Measurements from ENCODE around the gene TBC1D8.

The TBC1D8 gene

DNA sequence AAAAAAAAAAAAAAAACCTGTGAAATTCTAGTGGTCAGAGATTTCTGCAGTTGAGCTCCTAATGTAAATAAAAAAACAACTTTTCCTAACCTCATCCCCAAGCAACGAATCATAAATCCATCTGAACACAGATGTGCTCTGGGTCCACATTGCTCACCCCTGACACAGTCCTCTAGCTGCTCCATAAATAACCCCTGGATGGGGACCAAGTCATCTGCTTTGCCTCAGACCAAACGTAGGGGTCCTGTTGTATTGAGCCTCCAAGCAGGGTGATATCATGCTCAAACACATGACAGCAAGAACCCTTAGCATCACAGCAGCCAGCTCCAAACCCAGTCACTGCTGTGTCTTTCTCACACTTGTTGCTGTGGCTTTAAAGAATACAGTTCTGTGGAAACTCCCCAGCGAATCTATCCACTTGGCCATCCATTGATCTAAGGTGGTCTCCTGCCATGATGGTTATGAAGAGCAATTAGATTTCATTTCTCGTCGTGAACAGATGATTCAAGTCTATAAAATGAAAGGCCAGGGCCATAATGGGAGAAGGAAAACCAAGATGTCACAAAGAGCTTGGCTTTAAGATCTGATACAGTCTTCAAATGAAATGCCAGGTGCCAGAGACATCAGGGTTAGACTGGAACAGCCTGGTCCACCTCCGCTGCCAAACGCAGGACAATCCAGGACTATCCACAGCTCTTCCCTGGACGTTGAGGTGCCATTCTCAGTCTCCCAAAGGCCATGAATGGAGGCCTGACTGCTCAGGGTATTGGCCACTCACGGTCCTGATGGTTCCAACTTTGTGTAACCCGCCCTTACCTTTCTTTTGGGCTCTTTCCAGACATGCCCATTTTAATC lies 39.0 kb downstream of the TBC1D8 start:
- no peak for DNase-seq

- no peak for DNase-seq
Observed at GRCh38 chr2:101111262-101111838, 39.8 kb downstream of the TBC1D8 start.

DNA sequence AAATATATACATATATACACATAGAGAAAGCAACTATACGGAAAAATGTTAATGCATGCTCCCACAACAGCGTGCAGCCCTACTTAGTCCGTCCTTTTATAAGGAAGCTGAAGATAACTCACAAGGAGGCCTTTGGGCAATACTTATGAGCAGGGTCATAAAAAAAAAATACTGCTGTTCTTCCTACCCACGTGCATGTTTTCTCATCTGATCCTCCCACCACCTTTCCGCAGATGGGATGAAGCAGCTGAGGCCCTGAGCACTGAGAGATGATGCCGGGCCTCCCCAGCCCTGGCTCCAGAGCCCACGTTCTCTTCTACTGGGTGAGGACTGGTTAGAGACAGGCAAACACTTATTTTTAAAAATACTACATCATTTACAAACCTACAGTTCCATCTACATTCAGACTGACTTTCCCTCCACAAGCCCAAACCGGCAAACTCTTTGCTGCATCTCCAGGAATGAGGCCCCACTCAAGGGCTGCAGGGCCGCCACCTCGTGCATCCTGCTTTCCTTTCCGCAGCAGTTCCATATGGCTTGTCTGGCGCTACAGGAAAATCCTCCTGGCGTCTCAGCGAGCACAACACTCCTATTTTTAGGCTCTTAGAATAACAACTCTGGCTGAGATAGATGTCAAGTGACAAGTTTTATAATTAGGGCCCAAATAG lies 41.6 kb downstream of the TBC1D8 start:
- DNase-seq = no peak

GRCh38 chr2:101108357-101108756 lies 42.8 kb downstream of the TBC1D8 start:
- no peak for DNase-seq

GRCh38 chr2:101107241-101107640 lies 43.9 kb downstream of the TBC1D8 start:
- DNase-seq = no peak

GRCh38 chr2:101106453-101107181 lies 44.6 kb downstream of the TBC1D8 start:
- no peak for DNase-seq

GRCh38 chr2:101105654-101106053 lies 45.5 kb downstream of the TBC1D8 start:
- no peak for DNase-seq

GRCh38 chr2:101097638-101098037 lies 53.5 kb downstream of the TBC1D8 start:
- no peak for DNase-seq

- no peak for DNase-seq
Observed at GRCh38 chr2:101096619-101097142, 54.5 kb downstream of the TBC1D8 start.

DNA sequence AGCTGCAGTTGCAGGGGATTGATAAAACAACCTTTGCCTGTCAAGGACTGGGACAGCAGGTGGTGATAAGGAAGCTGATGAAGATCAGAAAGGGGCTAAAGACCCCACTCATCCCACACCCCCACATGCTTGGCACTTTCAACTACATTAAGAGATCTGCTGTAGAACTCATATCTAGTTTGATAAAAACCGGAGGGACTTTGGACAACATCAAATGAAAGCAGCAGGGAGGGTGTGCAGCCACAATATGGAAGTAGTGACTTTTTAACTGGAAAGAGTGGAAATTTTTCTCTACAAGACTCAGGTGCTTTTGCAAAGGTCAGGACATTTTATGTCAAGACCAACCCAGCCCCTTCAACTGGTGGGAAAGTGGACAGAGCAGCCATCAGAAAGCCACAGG lies 56.8 kb downstream of the TBC1D8 start:
- DNase-seq = no peak

DNA sequence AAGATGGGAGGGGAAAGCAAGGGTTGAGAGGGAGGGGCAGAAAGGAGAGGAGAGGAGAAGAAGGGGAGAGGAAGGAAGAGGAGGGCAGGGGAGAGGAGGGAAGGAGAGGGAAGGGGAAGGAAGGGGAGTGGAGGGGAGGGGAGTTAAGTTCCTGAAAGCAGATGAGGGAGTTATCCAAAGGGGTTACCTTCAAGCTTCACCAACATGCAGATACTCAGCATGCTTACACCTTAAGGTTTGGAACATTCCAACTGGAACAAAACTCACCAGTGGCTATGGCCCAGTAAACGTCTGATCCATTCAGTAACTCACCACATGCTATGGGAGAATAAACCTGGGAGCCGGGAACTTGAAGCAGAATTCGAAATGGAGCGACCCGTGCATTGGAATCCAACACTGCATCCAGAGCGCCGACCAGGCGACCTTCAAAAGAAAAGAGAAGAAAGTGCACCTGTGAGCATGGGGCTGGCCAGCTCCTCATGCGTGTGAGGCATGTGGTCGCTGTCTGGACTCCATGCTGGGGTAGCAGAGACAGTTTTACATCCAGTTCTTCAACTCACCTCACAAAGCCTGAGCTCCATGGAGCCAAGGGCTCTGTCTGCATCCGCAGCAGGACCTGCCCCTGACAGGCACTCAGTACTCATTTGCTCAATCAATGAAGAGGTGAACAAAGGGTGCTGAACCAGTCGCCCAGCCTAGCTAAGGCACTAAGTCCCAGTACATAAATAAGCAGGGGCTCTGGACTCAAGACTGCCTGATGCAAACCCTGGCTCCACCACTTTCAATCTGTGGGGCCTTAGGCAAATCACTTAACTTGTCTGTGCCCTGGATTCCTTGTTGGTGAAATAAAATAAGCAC lies 61.0 kb downstream of the TBC1D8 start:
- DNase-seq = no peak

- DNase-seq = peak in 1 of 2 experiments; percentile 4
Observed at GRCh38 chr2:101089419-101089818, 61.8 kb downstream of the TBC1D8 start.

DNA sequence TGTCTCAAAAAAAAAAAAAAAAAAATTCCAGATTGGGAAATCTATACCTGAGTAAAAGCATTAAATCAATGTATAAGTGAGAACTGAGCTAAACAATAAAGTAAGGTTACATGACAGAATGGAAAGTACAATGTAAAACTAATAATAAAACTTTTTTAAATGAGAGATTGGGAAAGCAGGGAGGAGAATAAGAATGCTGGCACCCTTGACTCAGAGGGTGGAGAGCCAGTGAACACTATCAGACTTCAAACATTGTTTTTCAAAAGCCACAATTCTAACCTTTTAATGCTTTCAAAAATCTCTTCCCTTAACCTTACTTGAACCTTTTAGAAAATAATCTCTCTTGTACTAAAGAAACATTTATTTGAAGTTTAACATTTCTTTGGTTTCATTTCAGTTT lies 63.5 kb downstream of the TBC1D8 start:
- DNase-seq = no peak

GRCh38 chr2:101083613-101084012 lies 67.6 kb downstream of the TBC1D8 start:
- DNase-seq = no peak

- no peak for DNase-seq
Observed at GRCh38 chr2:101082998-101083397, 68.2 kb downstream of the TBC1D8 start.

DNA sequence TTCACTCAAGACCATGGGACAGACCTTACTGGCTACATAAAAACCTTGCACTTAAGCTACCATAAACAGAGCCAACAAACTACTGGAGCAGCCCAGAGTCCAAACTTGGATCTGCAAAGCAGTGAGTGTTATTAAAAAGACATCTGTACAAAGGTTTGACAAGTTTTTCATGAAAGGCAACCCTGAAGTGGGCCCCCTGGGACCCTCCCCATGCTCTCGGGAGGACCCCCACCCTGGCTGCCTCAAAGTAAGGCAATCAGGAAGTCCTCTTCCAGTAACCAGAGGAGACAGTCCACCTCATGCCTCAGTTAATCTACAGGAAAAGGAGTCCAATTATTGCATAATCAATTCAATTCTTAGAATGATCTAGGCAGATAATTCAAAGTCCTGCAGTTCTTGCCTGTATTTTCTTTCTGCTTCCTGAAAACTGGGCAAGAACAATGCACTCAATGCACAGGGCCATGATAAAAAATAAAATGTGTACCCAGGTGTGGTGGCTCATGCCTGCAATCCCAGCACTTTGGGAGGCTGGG lies 69.7 kb downstream of the TBC1D8 start:
- no peak for DNase-seq

- DNase-seq = no peak
Observed at GRCh38 chr2:101080211-101081068, 70.7 kb downstream of the TBC1D8 start.

- no peak for DNase-seq
Observed at GRCh38 chr2:101076581-101076980, 74.6 kb downstream of the TBC1D8 start.

GRCh38 chr2:101064868-101065549 lies 86.2 kb downstream of the TBC1D8 start:
- no peak for DNase-seq

GRCh38 chr2:101064505-101064867 lies 86.7 kb downstream of the TBC1D8 start:
- no peak for DNase-seq
